NCI-H2196 treated with DMSO at 0.1 percent for 48 hours (cell line): ENCODE measurements around the gene NANOS2.
"Not testable (repeated sequence)": the region's sequence is repeated elsewhere in the genome, so short reads cannot be mapped to it uniquely, and the experiment has no call there.

Experiments
- DNase-seq: peaks from one replicate; lab custom pipeline; 2025; ENCODE audit not compliant: unreplicated experiment; lab: John Stamatoyannopoulos, UW

The NANOS2 gene

DNA sequence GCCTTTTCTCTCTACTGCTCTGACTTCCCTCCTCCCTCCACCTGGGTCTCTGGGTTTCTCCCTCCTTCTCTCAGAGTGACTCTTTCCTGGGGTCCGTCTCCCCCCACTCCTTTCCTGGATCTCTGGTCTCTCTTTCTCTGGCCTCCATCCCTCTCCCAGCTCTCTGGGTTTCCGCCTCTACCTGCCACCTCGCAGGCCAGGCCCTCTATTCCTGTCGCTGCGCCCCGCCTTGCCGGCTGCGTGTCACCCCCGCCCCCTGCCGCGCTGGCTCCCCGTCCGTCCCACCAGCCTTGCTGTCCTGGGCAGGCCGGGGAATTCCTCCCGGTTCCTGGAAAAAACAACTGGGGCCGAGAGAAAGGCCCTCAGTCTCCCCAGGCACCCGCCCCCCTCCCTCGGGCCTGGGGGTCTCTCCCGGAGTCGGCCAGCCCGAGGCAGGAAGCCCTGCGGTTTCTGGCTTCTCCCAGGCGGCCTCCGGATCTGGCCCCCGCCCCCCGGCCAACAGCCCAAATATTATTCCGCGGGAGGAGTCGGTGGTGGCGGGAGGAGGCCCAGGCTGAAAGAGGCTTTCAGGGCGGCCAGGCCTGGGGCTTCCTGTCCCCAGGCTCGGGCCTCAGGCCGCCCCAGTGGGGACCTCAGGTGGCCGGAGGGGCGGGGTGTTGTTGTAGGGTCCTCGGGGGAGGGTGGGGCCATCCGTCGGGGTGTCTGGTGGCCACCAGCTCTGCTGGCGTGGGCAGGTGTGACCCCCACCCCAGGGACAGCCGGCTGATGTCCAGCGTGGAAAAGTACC, 38.0 kb downstream of the NANOS2 start:
- DNase-seq: no peak

DNA sequence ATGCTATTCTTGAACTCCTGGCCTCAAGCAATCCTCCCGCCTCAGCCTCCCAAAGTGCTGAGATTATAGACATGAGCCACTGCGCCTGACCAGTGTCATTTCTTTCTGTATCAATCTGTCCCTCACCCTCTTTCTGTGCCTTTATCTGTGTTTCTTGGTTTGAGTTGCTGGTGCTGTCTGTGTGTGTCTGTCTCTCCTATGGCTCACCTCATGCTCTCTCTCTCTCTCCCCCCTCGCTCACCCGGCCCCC, 38.5 kb downstream of the NANOS2 start:
- no peak for DNase-seq

DNA sequence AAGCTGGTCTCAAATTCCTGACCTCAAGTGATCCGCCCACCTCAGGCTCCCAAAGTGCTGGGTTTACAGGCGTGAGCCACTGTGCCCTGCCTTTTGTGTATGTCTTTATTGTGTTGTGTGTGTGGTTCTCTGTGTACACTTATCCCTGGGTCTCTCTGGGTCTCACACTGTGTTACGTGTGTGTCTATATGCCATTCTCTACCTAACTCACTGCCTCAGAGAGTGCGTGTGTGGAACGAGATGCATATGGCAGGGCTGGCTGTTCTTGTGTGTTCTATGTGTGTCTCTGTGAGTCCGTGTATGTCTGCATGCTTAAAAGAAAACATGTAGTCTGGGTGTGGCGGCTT, 40.0 kb downstream of the NANOS2 start:
- no peak for DNase-seq

DNA sequence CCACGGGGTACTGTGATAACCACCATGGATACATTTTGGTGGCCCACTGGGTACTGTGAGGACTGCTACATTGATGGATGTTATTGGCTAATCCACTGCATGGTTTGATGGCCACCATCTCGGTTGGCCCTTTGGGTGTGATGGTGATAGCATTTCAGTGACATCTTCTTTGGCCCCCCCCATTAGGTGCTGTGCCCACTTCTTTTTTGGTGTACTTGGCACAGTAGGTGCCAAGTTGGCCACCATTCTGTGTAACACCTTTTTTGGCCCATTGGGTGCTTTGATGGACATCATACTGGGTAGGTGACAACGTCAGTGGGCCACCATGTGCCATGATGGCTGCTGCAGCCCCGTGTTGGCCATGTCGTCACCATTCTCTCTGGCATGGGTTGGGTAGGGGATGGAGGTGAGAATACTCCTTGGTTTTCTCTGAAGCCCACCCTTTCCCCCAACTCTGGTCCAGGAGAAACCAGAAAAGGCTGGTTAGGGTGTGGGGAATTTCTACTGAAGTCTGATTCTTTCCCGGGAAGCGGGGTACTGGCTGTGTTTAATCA, 41.3 kb downstream of the NANOS2 start:
- no peak for DNase-seq

DNA sequence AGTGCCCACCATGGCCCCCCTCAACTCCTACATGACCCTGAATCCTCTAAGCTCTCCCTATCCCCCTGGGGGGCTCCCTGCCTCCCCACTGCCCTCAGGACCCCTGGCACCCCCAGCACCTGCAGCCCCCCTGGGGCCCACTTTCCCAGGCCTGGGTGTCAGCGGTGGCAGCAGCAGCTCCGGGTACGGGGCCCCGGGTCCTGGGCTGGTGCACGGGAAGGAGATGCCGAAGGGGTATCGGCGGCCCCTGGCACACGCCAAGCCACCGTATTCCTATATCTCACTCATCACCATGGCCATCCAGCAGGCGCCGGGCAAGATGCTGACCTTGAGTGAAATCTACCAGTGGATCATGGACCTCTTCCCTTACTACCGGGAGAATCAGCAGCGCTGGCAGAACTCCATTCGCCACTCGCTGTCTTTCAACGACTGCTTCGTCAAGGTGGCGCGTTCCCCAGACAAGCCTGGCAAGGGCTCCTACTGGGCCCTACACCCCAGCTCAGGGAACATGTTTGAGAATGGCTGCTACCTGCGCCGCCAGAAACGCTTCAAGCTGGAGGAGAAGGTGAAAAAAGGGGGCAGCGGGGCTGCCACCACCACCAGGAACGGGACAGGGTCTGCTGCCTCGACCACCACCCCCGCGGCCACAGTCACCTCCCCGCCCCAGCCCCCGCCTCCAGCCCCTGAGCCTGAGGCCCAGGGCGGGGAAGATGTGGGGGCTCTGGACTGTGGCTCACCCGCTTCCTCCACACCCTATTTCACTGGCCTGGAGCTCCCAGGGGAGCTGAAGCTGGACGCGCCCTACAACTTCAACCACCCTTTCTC, 42.3 kb downstream of the NANOS2 start:
- no peak for DNase-seq

DNA sequence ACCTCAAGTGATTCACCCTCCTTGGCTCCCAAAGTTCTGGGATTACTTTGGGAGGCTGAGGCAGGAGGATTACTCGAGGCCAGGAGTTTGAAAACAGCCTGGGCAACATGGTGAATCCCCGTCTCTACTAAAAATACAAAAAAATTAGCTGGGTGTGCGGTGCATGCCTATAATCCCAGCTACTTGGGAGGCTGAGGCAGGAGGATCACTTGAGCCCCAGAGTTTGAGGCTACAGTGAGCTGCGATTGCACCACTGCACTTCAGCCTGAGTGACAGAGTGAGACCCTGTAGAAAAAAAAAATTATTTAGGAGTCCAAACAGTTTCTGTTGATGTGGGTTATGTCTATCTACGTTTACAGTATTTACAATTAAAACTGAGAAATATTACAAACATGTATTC, 43.8 kb downstream of the NANOS2 start:
- DNase-seq: no peak

DNA sequence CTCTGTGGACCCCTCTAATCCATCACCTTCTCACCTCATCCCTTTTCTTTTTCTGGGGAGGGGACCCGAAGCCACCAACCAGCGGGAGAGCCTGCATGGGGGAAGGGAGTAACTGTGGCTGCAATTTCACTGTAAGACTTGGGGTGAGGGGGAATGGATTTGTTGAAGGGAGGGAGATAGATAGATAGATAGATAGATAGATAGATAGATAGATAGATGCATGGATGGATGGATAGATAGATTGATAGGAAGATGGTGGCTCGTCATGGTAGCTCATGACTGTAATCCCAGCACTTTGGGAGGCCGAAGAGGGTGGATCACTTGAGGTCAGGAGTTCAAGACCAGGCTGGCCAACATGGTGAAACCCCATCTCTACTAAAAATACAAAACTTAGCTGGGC, 47.3 kb downstream of the NANOS2 start:
- not testable (repeated sequence) for DNase-seq

DNA sequence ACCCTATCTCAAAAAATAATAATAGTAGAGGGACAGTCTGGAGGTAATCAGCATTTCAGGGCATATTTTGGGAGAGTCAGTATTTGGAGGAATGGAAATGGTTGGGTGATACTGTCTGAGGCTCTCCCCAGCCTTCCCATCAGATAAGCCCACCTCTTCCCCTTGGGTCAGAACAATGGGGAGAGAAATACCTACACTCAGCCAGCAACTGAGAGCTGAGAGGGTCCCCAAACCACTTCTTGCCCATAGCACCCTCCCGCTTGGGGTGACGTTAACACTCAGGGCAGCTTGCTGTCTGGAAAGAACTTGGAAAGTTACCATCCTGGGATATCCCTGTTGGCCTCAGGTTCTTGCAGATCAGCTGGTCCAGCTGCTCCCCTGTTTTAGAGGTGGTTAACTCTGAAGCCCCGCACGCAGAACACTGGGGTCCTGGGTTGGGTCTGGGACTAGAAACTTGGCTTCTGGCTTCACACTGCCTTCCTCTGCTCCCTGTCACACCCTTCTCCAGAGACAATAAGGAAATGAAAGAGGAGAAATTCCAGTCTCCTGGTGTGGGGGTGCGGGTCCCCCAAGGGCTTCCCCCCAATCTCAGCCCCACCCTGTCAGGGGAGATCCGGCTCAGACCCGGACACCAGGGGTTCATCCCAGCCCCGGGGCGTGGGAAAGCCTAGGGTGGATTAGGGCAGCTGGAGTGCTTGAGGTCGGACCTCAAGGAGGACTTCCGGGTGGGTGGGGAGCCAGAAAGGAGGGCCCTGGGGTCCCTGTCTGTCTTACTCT, 48.0 kb downstream of the NANOS2 start:
- DNase-seq: no peak

DNA sequence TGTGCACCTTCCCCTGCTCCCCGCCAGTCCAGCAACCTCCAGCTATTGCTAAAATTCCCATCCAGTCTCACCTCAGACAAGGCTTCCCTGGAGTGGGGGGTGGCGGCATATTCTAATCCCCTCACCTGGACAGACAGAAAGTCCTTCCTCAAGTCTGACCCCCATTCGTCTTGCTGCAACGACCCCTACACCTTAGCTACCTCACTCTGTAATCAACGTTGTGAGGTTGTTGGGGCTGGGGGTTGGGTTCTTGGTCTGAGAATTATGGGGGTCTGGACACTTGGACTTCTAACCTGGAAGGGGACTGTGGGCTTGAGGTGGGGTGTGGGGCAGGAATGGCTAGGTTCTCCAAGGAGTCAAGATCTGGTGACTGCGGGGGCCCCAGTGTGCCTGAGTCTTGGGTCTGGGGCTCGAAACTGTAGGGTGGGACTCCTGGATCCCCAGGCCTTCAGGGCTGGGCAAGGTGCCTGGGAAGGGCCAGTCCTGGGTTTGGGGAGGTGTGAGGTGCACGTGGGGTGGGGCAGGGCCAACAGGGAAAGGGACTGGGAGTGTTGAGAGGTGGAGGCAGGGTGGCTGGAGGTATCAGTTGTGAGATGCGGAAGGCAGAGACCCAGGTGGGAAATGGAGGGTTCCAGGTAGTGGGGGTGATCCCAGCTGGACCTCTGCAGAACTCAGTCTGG, 49.2 kb downstream of the NANOS2 start:
- DNase-seq: no peak

DNA sequence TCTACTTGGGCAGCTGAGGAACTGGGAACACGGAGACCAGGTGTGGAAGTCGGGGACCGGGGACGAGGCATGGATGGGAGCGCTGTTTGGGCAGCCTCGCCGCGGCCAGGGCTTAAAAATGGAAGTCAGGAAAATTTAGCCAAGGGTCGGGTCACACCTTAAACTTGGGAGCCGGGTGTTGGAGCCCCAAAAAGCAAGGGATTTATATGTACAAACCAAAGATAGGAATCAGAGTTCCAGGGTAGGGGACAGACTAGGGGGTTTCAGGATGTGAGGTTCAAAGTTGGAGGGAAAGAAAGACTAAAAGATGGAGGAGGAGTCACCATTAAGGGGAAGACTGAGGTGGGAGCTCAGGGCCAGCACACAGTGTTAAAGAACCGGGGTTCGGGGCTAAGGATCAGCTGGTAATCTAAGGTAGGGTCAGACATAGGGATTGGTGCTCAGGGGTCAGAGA, 49.9 kb downstream of the NANOS2 start:
- DNase-seq: no peak

DNA sequence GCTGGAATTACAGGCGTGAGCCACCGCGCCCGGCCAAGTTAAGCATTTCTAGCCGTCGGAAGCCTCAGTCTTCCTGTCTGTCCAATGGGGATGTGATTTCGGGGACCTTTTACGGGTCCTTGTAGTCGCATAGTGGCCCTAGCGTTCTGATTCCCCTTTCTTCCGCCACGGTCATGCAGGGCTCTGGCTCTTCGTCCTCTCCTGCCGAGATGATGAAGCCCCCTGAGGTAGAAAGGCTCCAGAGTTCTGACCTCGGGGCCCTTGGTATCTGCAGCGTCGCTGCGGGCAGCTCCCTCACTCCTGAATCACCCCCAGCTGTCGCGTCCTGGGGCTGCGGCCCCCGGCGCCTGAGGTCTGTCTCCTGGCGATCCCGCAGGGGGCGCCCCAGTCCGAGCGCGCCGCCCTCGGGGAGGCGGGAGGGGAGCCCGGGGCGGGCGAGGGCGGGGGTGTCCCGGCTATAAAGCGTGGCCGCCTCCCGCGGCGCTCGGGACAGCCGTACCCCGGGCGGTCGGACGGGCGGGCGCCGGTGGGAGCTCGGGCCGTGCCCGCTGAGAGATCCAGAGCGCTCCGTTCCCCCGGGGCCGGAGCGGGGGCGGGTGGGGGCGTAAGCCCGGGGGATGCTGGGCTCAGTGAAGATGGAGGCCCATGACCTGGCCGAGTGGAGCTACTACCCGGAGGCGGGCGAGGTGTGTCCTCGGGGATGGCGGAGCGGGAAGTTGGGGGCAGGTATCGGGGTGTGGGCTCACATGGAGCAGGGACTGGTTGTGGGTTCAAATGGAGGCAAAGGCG, 50.5 kb downstream of the NANOS2 start, which contains the start of gene FOXA3:
Gene FOXA3 (plus strand): TSS at position 487 of the 789 bp plus-strand sequence. CDS start 131 bp downstream, at position 618.
- DNase-seq: no peak

DNA sequence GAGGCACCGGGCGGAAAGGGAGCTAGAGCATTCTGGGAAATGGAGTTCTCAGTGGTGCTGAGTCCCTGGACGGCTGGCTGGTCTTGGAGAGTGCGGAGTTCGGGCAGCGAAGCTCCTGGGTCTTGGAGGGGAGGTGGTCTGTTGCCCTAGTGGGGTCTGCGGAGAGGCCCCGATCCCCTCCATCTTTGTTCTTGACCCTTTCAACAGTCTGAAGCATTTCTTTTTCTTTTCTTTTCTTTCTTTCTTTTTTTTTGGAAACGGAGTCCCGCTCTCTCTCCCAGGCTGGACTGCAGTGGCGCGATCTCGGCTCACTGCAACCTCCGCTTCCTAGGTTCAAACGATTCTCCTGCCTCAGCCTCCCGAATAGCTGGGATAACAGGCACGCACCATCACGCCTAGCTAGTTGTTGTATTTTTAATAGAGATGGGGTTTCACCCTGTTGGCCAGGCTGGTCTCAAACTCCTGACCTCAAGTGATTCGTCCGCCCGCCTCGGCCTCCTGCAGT, 51.2 kb downstream of the NANOS2 start:
- DNase-seq: no peak
